ENCODE measurements around the gene ADGRD1.

ADGRD1 gene

GRCh38 chr12:131043401-131043871, 89.7 kb downstream of the ADGRD1 start:
- DNase-seq (ENCODE audit: low spot score), result no peak

GRCh38 chr12:131044136-131044535, 90.4 kb downstream of the ADGRD1 start:
- no peak for DNase-seq (ENCODE audit: low spot score)

- no peak for DNase-seq (ENCODE audit: low spot score)
Observed at GRCh38 chr12:131044760-131045381, 91.2 kb downstream of the ADGRD1 start.

GRCh38 chr12:131045705-131046460, 92.2 kb downstream of the ADGRD1 start:
- no peak for DNase-seq (ENCODE audit: low spot score)

GRCh38 chr12:131046813-131047788, 93.4 kb downstream of the ADGRD1 start:
- no peak for DNase-seq (ENCODE audit: low spot score)

- DNase-seq (ENCODE audit: low spot score), result no peak
Observed at GRCh38 chr12:131047789-131048610, 94.3 kb downstream of the ADGRD1 start.

- no peak for DNase-seq (ENCODE audit: low spot score)
Observed at GRCh38 chr12:131048611-131048990, 94.9 kb downstream of the ADGRD1 start.

- no peak for DNase-seq (ENCODE audit: low spot score)
Observed at GRCh38 chr12:131049002-131049401, 95.3 kb downstream of the ADGRD1 start.

GRCh38 chr12:131049549-131050339, 96.0 kb downstream of the ADGRD1 start:
- no peak for DNase-seq (ENCODE audit: low spot score)

GRCh38 chr12:131050463-131051154, 96.9 kb downstream of the ADGRD1 start:
- DNase-seq (ENCODE audit: low spot score), result no peak

- DNase-seq (ENCODE audit: low spot score), result no peak
Observed at GRCh38 chr12:131051155-131051473, 97.4 kb downstream of the ADGRD1 start.

GRCh38 chr12:131052063-131052781, 98.5 kb downstream of the ADGRD1 start:
- no peak for DNase-seq (ENCODE audit: low spot score)

- DNase-seq (ENCODE audit: low spot score), result no peak
Observed at GRCh38 chr12:131052929-131053328, 99.2 kb downstream of the ADGRD1 start.

- no peak for DNase-seq (ENCODE audit: low spot score)
Observed at GRCh38 chr12:131053567-131053966, 99.9 kb downstream of the ADGRD1 start.

- no peak for DNase-seq (ENCODE audit: low spot score)
Observed at GRCh38 chr12:131054345-131055092, 100.8 kb downstream of the ADGRD1 start.

GRCh38 chr12:131055093-131055465, 101.4 kb downstream of the ADGRD1 start:
- DNase-seq (ENCODE audit: low spot score), result no peak

GRCh38 chr12:131055596-131056233, 102.0 kb downstream of the ADGRD1 start:
- DNase-seq (ENCODE audit: low spot score), result no peak

- DNase-seq (ENCODE audit: low spot score), result no peak
Observed at GRCh38 chr12:131056626-131057025, 102.9 kb downstream of the ADGRD1 start.

Measured in GM03348 (cell line).